GM18505 (cell line): ENCODE data around the gene TMEM18.

Experiments used
- ATAC-seq: cut with Tn5 transposase; IDR thresholded peaks from one replicate; pipeline ENCODE4 v1.9.1; 2021; ENCODE audit not compliant: unreplicated experiment
- POLR2A ChIP-seq: IDR thresholded peaks from 4 replicates; pipeline ENCODE4 v1.6.1; 2011; ENCODE audit warnings: borderline replicate concordance; ENCODE audit not compliant: insufficient read depth, insufficient read length; ENCODE audit errors: extremely low read depth

TMEM18 gene

GRCh38 chr2:671787-672605, 5.2 kb downstream of the TMEM18 start:
- no peak for ATAC-seq
- TF ChIP-seq POLR2A = no peak

- ATAC-seq = no peak
- no peak for TF ChIP-seq POLR2A
Observed at GRCh38 chr2:671072-671471, 6.1 kb downstream of the TMEM18 start.

DNA sequence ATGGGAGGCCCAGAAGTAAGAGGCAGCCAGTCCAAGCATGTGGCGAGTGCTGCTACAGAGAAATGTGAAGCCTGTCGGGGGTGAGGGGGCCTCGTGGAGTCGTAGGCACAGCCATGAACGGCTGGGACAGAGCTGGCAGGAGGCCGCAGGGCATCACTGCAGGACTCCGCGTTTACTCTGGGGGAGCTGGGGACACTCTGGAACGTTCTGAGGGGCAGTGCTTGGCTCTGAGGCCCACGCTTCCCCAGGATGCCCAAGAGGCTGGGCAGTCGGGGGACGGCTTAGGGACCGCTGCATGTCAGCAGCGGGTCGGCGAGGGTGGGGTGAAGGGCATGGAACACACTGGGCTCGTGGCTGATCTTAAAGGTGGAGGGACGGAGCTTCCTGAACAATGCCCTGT, 6.6 kb downstream of the TMEM18 start:
- TF ChIP-seq POLR2A = no peak
- no peak for ATAC-seq

DNA sequence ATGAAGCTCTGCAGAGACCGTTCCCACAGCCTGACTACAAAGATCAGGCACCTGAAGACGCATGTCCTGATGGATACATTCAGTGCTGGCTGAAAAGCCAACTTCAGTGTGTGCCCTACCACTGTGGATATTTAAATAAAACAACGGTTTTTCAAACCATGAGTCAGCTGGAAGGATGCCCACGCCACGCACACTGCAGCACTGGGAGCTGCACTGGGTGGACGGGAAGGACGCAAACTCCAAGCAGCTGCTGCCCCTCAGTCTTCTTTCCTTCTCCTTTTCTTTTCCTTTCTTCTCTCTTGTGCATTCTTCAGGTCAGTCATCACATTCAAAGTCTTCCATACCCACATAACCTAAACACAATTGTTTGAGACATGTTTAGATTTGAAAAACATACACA, 7.9 kb downstream of the TMEM18 start:
- ATAC-seq = no peak
- TF ChIP-seq POLR2A = no peak

GRCh38 chr2:668000-668398, 9.2 kb downstream of the TMEM18 start:
- TF ChIP-seq POLR2A = no peak
- ATAC-seq = no peak

GRCh38 chr2:667332-667999, 9.7 kb downstream of the TMEM18 start:
- ATAC-seq = peak; percentile 55
- no peak for TF ChIP-seq POLR2A

GRCh38 chr2:666441-666840, 10.8 kb downstream of the TMEM18 start:
- no peak for ATAC-seq
- TF ChIP-seq POLR2A = no peak

GRCh38 chr2:665340-666073, 11.7 kb downstream of the TMEM18 start:
- no peak for ATAC-seq
- TF ChIP-seq POLR2A = no peak

- ATAC-seq = no peak
- TF ChIP-seq POLR2A = no peak
Observed at GRCh38 chr2:664063-664462, 13.1 kb downstream of the TMEM18 start.

- ATAC-seq = no peak
- no peak for TF ChIP-seq POLR2A
Observed at GRCh38 chr2:663221-663620, 14.0 kb downstream of the TMEM18 start.

GRCh38 chr2:661360-661635, 15.9 kb downstream of the TMEM18 start:
- no peak for TF ChIP-seq POLR2A
- no peak for ATAC-seq

DNA sequence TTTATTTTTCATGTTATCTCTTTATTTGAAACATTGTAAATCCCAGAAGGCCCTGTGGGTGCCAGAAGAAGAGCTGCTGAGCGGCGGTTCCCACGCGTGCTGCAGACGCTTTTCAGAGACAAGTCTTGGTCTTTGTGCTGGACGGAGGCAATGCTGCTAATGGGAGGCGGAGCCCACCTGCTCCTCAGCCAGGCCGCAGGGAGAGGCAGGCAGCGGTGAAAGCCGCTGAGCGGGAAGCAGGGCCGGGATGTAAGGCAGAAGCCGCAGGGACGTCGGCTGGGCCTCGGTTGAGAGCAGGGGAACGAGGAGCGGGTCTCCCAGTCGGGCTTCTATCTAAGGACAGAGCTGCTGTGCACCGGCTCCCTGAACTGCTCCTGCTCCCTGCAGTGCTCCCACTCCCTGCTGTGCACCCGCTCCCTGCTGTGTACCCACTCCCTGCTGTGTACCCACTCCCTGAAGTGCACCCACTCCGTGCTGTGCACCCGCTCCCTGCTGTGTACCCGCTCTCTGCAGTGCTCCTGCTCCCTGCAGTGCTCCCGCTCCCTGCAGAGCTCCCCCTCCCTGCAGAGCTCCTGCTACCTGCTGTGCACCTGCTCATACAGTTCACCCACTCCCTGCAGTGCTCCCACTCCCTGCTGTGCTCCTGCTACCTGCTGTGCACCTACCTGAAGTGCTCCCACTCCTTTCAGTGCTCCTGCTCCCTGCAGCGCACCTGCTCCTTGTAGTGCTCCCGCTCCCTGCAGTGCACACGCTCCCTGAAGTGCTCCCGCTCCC, 16.4 kb downstream of the TMEM18 start:
- no peak for TF ChIP-seq POLR2A
- no peak for ATAC-seq

DNA sequence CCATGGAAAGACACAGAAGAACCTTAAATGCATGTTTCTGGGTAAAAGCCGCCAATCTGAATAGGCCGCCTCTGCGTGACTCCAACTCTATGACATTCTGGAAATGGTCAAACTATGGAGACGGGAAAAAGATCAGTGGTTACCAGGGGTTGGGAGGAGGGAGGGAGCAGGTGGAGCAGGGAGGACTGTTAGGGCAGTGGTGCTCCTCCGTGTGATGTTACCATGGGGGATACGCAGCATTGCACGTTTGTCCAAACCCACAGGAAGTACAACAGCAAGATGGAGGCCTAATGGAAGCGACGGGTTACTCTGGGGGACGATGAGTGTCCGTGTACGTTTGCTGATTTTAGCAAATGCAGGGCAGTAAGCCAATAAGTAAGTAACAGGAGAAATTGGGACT, 17.2 kb downstream of the TMEM18 start:
- TF ChIP-seq POLR2A = no peak
- no peak for ATAC-seq
